Measurements from ENCODE around the gene RHOG.

DNA sequence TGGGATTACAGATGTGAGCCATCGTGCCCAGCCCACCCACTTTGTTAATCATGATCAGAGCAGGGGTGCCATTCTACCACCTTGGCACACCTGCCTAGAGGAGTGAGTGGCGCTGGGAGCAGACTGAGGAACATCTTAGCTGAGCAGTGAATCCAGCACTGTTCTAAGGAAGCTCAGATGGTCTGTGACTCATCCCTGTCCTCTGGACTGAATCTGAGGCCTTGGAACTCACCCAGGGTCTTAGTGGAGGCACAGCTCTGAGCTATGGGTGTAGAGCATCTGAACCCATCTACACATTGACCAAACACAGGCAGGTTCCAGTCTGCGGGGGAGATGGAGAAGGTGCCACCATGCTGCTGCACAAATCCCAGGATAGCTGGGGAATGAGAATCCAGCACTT lies 17.5 kb downstream of the RHOG start:
- TF ChIP-seq, protein P1, sequence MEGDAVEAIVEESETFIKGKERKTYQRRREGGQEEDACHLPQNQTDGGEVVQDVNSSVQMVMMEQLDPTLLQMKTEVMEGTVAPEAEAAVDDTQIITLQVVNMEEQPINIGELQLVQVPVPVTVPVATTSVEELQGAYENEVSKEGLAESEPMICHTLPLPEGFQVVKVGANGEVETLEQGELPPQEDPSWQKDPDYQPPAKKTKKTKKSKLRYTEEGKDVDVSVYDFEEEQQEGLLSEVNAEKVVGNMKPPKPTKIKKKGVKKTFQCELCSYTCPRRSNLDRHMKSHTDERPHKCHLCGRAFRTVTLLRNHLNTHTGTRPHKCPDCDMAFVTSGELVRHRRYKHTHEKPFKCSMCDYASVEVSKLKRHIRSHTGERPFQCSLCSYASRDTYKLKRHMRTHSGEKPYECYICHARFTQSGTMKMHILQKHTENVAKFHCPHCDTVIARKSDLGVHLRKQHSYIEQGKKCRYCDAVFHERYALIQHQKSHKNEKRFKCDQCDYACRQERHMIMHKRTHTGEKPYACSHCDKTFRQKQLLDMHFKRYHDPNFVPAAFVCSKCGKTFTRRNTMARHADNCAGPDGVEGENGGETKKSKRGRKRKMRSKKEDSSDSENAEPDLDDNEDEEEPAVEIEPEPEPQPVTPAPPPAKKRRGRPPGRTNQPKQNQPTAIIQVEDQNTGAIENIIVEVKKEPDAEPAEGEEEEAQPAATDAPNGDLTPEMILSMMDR (IDR thresholded peaks at IDR 0.05) = no peak
- no peak for TF ChIP-seq POLR2A (IDR thresholded peaks at IDR 0.05)
